ENCODE measurements around the gene PCDHGA11.
"Not testable (repeated sequence)": the region's sequence is repeated elsewhere in the genome, so short reads cannot be mapped to it uniquely, and the experiment has no call there.

Gene PCDHGA11

DNA sequence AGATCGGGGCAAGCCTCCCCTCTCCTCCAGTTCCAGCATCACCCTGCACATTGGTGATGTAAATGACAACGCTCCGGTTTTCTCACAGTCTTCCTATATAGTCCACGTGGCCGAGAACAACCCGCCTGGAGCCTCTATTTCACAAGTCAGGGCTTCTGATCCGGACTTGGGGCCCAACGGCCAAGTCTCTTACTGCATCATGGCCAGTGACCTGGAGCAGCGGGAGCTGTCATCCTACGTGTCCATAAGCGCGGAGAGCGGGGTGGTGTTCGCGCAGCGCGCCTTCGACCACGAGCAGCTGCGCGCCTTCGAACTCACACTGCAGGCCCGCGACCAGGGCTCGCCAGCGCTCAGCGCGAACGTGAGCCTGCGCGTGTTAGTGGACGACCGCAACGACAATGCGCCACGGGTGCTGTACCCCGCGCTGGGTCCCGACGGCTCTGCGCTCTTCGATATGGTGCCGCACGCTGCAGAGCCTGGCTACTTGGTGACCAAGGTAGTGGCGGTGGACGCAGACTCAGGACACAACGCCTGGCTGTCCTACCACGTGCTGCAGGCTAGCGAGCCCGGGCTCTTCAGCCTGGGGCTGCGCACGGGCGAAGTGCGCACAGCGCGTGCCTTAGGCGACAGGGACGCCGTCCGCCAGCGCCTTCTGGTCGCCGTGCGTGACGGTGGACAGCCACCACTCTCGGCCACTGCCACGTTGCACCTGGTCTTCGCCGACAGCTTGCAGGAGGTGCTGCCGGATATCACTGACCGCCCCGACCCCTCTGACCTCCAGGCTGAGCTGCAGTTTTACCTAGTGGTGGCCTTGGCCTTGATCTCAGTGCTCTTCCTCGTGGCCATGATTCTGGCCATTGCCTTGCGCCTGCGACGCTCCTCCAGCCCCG is 31.5 kb upstream of the PCDHGA11 start:
- no peak for DNase-seq (ENCODE audit: low read depth in 1 of 2, low spot score in 1 of 2)
- H3K27ac ChIP-seq (replicated peaks) = no peak overlapping the region
- H3K4me3 ChIP-seq (replicated peaks; ENCODE audit: insufficient read depth, low read length) = no peak overlapping the region
- TF ChIP-seq REST (IDR thresholded peaks at IDR 0.05; ENCODE audit: insufficient replicate concordance, low read depth) (no peak), SPI1 (IDR thresholded peaks at IDR 0.05; ENCODE audit: borderline replicate concordance, low read depth) (no peak), GABPA (IDR thresholded peaks at IDR 0.05; ENCODE audit: low read depth) (no peak), POLR2AphosphoS5 (IDR thresholded peaks at IDR 0.05; ENCODE audit: low read depth) (no peak)
- TF ChIP-seq, protein P1, sequence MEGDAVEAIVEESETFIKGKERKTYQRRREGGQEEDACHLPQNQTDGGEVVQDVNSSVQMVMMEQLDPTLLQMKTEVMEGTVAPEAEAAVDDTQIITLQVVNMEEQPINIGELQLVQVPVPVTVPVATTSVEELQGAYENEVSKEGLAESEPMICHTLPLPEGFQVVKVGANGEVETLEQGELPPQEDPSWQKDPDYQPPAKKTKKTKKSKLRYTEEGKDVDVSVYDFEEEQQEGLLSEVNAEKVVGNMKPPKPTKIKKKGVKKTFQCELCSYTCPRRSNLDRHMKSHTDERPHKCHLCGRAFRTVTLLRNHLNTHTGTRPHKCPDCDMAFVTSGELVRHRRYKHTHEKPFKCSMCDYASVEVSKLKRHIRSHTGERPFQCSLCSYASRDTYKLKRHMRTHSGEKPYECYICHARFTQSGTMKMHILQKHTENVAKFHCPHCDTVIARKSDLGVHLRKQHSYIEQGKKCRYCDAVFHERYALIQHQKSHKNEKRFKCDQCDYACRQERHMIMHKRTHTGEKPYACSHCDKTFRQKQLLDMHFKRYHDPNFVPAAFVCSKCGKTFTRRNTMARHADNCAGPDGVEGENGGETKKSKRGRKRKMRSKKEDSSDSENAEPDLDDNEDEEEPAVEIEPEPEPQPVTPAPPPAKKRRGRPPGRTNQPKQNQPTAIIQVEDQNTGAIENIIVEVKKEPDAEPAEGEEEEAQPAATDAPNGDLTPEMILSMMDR (IDR thresholded peaks at IDR 0.05; ENCODE audit: insufficient read depth, low read length) = no peak
- H3K27me3 ChIP-seq (ENCODE audit: insufficient read depth, poor library complexity, severe bottlenecking) = no peaks in the 10 kb centered on the region

- no peak for TF ChIP-seq REST (IDR thresholded peaks at IDR 0.05; ENCODE audit: insufficient replicate concordance, low read depth)
- TF ChIP-seq GABPA (IDR thresholded peaks at IDR 0.05; ENCODE audit: low read depth) = no peak
- no peak for TF ChIP-seq POLR2AphosphoS5 (IDR thresholded peaks at IDR 0.05; ENCODE audit: low read depth)
- no peak for TF ChIP-seq SPI1 (IDR thresholded peaks at IDR 0.05; ENCODE audit: borderline replicate concordance, low read depth)
- no peak within 1 kb of the TSS for H3K27ac ChIP-seq (replicated peaks)
- H3K4me3 ChIP-seq (replicated peaks; ENCODE audit: insufficient read depth, low read length) = no peak within 1 kb of the TSS
- no peaks in the 10 kb centered on the region for H3K27me3 ChIP-seq (ENCODE audit: insufficient read depth, poor library complexity, severe bottlenecking)
- DNase-seq (ENCODE audit: low read depth in 1 of 2, low spot score in 1 of 2) = no peak
Measured at GRCh38 chr5:141392429-141393198, 28.2 kb upstream of the PCDHGA11 start, which contains the start of gene PCDHGA8. TSS of gene PCDHGA8 (plus strand) at chr5:141392633. CDS start at chr5:141392814, 181 bp downstream.

DNA sequence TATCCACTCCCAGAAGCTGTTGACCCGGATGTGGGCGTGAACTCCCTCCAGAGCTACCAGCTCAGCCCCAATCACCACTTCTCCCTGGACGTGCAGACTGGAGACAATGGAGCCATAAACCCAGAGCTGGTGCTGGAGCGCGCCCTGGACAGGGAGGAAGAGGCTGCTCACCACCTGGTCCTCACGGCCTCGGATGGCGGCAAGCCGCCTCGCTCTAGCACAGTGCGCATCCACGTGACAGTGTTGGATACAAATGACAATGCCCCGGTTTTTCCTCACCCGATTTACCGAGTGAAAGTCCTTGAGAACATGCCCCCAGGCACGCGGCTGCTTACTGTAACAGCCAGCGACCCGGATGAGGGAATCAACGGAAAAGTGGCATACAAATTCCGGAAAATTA is 27.6 kb upstream of the PCDHGA11 start:
- TF ChIP-seq SPI1 (IDR thresholded peaks at IDR 0.05; ENCODE audit: borderline replicate concordance, low read depth) (no peak), POLR2AphosphoS5 (IDR thresholded peaks at IDR 0.05; ENCODE audit: low read depth) (no peak)
- Histone ChIP-seq H3K27ac (replicated peaks) (no peak overlapping the region), H3K27me3 (ENCODE audit: insufficient read depth, poor library complexity, severe bottlenecking) (no peaks in the 10 kb centered on the region), H3K4me3 (replicated peaks; ENCODE audit: insufficient read depth, low read length) (no peak overlapping the region)
- DNase-seq (ENCODE audit: low read depth in 1 of 2, low spot score in 1 of 2) = no peak

- not testable (repeated sequence) for H3K4me3 ChIP-seq (replicated peaks; ENCODE audit: insufficient read depth, low read length); H3K27me3 ChIP-seq (ENCODE audit: insufficient read depth, poor library complexity, severe bottlenecking); H3K27ac ChIP-seq (replicated peaks); DNase-seq (ENCODE audit: low read depth in 1 of 2, low spot score in 1 of 2)
Measured at GRCh38 chr5:141394401-141395187, 26.3 kb upstream of the PCDHGA11 start.

Data from HL-60 (cell line).